ENCODE results near the gene OPRD1. TPM values are rescaled to one million over a fixed set of nuclear protein-coding genes. Genes with fewer than 3 reads are reported as not detected.

The OPRD1 gene
- total RNA-seq, 1 donor: not detected

- no peak for DNase-seq (ENCODE audit: low read depth)
- TF ChIP-seq CTCF (IDR thresholded peaks at IDR 0.05; ENCODE audit: insufficient read depth, low read length): no peak
- H3K4me3 ChIP-seq (ENCODE audit: low read depth, low read length): no peak overlapping the region
These were observed 18.8 kb downstream of the OPRD1 start for GRCh38 chr1:28830814-28831213.

GRCh38 chr1:28832966-28833365 lies 21.0 kb downstream of the OPRD1 start:
- TF ChIP-seq CTCF (IDR thresholded peaks at IDR 0.05; ENCODE audit: insufficient read depth, low read length): no peak
- H3K4me3 ChIP-seq (ENCODE audit: low read depth, low read length): no peak overlapping the region
- no peak for DNase-seq (ENCODE audit: low read depth)

GRCh38 chr1:28833381-28833780 lies 21.4 kb downstream of the OPRD1 start:
- no peak for DNase-seq (ENCODE audit: low read depth)
- no peak for TF ChIP-seq CTCF (IDR thresholded peaks at IDR 0.05; ENCODE audit: insufficient read depth, low read length)
- H3K4me3 ChIP-seq (ENCODE audit: low read depth, low read length): no peak overlapping the region

- no peak for DNase-seq (ENCODE audit: low read depth)
- TF ChIP-seq CTCF (IDR thresholded peaks at IDR 0.05; ENCODE audit: insufficient read depth, low read length): no peak
- H3K4me3 ChIP-seq (ENCODE audit: low read depth, low read length): no peak overlapping the region
These were observed 23.3 kb downstream of the OPRD1 start for GRCh38 chr1:28835237-28835650.

GRCh38 chr1:28836421-28836956 lies 24.5 kb downstream of the OPRD1 start:
- no peak for TF ChIP-seq CTCF (IDR thresholded peaks at IDR 0.05; ENCODE audit: insufficient read depth, low read length)
- DNase-seq (ENCODE audit: low read depth): no peak
- H3K4me3 ChIP-seq (ENCODE audit: low read depth, low read length): no peak overlapping the region

GRCh38 chr1:28840928-28841544 lies 29.1 kb downstream of the OPRD1 start:
- TF ChIP-seq CTCF (IDR thresholded peaks at IDR 0.05; ENCODE audit: insufficient read depth, low read length): no peak
- DNase-seq (ENCODE audit: low read depth): no peak
- H3K4me3 ChIP-seq (ENCODE audit: low read depth, low read length): no peak overlapping the region
